Measurements from ENCODE around the gene PDE4DIP.
"Not testable (repeated sequence)": the region's sequence is repeated elsewhere in the genome, so short reads cannot be mapped to it uniquely, and the experiment has no call there.

The PDE4DIP gene

DNA sequence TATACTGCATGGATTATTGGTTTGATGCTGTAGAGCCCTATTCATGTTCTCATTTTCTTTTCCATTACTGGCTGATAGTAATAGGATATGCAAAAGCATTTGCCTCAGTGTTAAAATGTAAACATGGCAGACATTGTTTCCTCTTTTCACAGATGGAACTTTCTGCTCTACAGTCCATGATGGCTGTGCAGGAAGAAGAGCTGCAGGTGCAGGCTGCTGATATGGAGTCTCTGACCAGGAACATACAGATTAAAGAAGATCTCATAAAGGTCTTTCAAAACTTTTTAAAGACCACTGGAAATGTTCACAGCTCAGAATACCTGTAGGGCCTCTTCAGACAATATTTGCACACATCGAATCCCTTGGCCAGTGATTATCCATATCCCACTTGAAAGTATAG lies 133.6 kb downstream of the PDE4DIP start:
- DNase-seq: not testable (repeated sequence)

DNA sequence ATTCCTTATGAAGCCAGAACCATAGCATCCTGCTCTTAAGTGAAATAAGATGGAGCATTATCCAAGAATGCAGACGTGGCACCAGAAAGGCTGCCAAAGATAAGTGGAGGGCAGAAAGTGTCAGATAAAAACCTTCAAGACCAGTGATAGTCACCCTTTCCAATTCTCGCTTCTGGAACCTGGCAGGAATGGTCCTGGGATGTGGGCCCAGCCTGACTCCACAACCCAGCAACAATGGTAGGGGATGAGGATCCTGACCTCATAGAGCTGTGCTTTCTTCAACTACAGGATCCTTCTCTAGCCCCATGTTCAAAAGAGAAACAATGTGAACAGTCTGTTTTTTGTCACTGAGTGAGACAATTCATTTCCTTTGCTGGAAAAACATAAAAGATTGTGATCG lies 145.2 kb downstream of the PDE4DIP start:
- DNase-seq: not testable (repeated sequence)

GRCh38 chr1:148990233-148990788 lies 146.1 kb downstream of the PDE4DIP start:
- DNase-seq: not testable (repeated sequence)

- not testable (repeated sequence) for DNase-seq
Measured at GRCh38 chr1:148991818-148992217, 147.6 kb downstream of the PDE4DIP start.

DNA sequence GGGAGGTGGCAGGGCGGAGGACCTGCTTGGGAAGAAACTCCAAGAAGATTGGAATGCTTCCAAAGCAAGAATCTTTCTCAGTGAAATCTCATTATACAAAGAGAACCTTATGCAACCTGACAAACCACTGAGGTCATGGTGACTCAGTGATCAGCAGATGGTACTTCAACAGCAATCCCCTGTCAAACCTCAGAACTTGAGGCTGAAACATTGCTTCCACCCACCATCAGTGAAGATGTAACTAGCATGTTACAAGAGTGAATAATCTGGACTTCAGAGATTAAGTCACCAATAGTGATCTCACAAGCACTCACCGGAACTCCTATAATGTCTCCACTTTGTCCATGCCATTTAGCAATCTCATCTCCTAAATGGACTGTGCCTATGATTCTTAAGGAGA lies 148.1 kb downstream of the PDE4DIP start:
- not testable (repeated sequence) for DNase-seq

GRCh38 chr1:148996449-148997224 lies 152.4 kb downstream of the PDE4DIP start:
- not testable (repeated sequence) for DNase-seq

DNA sequence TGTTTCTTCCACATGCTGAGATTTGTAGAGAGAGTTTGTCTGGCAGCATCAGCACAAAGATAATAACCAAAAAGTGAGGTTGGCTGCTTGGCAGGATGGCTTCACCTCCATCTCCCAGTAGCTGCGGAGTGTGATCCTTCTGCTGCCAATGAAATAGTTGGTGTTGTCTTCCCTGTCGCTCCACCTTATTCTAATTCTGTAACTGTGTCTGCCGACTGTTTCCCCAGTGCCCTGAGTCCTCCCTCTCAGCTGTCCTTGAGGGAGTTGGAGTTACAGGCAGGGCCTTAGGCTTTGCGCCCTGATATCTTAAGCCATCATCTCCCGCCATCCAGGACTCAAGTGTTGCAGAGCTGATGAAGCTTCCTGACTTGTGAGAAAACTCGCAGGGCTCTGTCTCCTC lies 153.2 kb downstream of the PDE4DIP start:
- not testable (repeated sequence) for DNase-seq

- not testable (repeated sequence) for DNase-seq
Measured at GRCh38 chr1:149002664-149003063, 158.4 kb downstream of the PDE4DIP start.

DNA sequence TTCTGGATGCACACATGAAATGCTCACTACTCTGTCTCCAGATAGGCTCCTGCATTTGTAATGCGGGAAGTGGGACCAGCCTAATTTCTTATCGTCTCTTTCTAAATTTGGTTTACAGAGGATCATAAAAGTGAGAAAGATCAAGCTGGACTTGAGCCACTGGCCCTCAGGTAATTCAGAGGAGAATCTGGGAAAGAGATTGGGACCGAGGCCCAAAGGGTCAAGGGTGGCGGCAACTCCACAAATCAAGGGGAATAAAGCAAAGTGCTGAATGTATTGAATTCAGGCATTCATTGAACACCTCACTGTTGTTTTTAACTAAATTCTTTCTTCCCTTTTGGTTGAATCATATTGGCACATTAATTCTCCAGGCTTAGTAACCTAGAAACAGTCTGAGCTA lies 164.1 kb downstream of the PDE4DIP start:
- not testable (repeated sequence) for DNase-seq

DNA sequence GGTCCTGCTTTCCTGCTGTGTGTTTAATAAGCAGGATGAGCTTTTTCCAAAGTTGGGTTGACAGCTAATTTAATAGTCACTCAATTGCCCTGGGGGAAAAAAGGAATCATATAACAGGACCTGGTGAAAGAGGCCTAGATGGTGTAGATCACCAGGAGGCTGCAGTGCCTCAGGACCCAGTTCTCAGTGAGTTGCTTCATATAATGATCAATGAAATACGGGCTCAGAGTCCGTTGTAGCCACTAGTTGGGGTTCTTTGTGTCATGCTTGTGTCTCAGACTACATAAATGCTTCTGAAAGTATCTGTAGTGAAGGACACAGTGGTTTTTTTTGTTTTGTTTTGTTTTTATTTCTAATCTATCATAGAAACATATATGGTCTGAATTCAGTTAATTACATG lies 164.5 kb downstream of the PDE4DIP start:
- not testable (repeated sequence) for DNase-seq

- DNase-seq: not testable (repeated sequence)
Measured at GRCh38 chr1:149009761-149010160, 165.5 kb downstream of the PDE4DIP start.

- not testable (repeated sequence) for DNase-seq
Measured at GRCh38 chr1:149012599-149012998, 168.4 kb downstream of the PDE4DIP start.

- not testable (repeated sequence) for DNase-seq
Measured at GRCh38 chr1:149013513-149013912, 169.3 kb downstream of the PDE4DIP start.

DNA sequence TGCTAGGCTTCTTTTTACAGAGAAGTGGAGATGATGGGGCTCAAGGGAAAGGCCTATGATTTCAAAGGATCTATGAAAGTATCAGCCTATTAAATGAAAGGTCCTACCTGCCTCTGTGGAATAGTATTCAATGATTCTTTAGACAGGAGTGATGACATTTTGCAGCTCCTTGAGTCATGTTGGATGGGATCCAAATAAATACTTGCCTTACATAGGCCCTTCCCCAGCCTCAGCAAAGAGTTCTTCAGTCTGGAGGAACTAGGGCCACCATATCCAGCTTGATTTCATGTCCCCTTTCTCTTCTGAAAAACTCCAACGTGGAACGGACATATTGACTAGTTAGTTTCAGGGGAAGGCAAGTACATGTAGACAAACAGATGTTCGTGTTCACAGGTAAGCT lies 171.3 kb downstream of the PDE4DIP start:
- DNase-seq: not testable (repeated sequence)

GRCh38 chr1:149016626-149017025 lies 172.4 kb downstream of the PDE4DIP start:
- not testable (repeated sequence) for DNase-seq

DNA sequence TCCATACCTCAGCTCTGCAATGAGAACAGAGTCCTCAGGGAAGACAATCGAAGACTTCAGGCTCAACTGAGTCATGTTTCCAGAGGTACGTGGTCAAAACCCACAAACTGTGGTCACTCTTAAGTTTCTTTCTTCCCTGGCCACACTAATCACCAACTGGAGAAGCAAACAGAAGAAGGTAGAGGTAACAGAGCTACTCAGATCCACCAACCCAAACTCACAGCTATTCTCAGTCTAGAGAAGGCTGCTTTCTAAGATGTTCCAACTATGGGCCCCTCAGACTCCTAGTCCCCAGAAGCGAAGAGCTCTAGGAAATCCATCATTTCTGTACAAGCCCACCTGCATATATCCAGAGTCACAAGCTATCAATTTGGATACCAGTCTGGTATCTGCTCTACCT lies 174.3 kb downstream of the PDE4DIP start:
- DNase-seq: not testable (repeated sequence)

DNA sequence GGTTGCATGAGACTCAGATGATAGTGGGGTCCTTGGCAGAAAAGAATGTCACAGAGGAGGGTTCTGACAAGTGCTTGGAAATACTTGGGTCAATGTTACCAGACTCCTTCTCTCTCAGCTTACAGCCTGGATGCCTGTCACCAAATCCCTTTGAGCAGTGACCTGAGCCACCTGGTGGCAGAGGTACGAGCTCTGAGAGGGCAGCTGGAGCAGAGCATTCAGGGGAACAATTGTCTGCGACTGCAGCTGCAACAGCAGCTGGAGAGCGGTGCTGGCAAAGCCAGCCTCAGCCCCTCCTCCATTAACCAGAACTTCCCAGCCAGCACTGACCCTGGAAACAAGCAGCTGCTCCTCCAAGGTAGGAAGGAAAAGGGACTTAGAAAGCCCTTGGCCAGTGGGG lies 180.1 kb downstream of the PDE4DIP start:
- not testable (repeated sequence) for DNase-seq

GRCh38 chr1:149033916-149034315 lies 189.7 kb downstream of the PDE4DIP start:
- DNase-seq: not testable (repeated sequence)

GRCh38 chr1:149043056-149043455 lies 198.8 kb downstream of the PDE4DIP start:
- DNase-seq: not testable (repeated sequence)

DNA sequence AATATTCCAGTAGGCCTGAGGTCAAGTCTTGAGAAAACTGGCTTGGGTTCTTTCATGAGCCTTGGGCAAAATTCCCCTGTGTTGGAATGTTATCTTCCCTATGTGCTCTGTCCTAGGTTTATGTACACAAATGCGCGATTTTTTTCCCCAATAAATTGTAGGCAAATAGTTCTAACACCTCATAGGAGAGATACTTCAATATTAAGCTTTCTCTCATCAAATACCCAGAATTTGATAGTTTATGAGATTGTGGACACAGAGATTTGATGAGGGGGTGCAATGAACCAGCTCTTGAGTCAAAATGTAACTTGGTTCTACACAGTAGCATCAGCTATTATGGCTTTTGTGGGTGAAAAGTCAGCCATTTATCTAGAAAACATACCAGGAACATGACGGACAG lies 220.4 kb downstream of the PDE4DIP start:
- not testable (repeated sequence) for DNase-seq

DNA sequence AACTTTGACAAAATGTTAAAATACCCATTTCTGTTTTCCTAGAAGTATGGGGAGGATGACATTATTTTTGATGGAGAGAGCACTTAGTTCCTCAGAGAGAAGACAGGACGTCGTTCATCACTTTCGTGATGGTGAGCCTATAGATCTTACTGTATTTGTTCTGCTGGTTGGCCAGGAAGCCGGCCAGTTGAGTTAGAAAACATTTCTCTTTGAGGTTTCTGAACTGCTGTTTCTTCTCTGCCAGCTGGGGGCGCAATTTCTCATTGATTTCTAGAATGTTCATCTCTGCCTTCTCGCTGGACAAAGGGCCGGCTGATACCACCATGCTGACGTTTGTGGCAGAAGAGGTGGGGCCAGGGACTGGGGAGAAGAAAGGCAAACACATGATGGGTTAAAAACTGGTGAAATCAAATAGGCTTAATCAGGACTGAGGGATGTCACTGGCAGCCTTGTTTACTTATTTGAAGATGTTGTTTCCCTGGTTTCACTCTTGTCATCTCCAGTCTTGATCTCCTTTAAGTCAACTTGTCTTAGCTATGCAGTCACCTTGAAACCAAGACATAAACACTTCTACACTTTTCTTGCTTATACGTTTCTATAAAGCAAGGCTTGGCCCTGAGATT lies 231.4 kb downstream of the PDE4DIP start:
- not testable (repeated sequence) for DNase-seq

All from AML-193 (cell line).